RPMI7951 (cell line): ENCODE results near the gene ZIC2. TPM values are rescaled to one million over a fixed set of nuclear protein-coding genes. Genes with fewer than 3 reads are reported as not detected.

Experiments used
- DNase-seq: peaks from one replicate; pipeline ENCODE4 v3.0.0-alpha.2; 2012; ENCODE audit warnings: low read depth
- total RNA-seq: library from RNA; depleted of rRNA; stranded (reverse); fragments of >200 nt; shearing (Covaris generic); gene quantifications from 2 replicates; pipeline ENCODE4 v1.2.3, GENCODE V29; 2014

The ZIC2 gene
- total RNA-seq, 1 experiment from 2014 or later: 0.12 TPM

GRCh38 chr13:99985886-99986527 lies 4.4 kb downstream of the ZIC2 start:
- DNase-seq: no peak

GRCh38 chr13:99986741-99987140 lies 5.2 kb downstream of the ZIC2 start:
- DNase-seq: no peak

GRCh38 chr13:99987154-99988019 lies 5.8 kb downstream of the ZIC2 start:
- DNase-seq: no peak

GRCh38 chr13:99988529-99989275 lies 7.1 kb downstream of the ZIC2 start:
- DNase-seq: no peak

- no peak for DNase-seq
Measured at GRCh38 chr13:99989276-99990125, 7.9 kb downstream of the ZIC2 start.

- DNase-seq: no peak
Measured at GRCh38 chr13:99990126-99990977, 8.8 kb downstream of the ZIC2 start.

- DNase-seq: no peak
Measured at GRCh38 chr13:99991013-99991827, 9.6 kb downstream of the ZIC2 start.

GRCh38 chr13:99991828-99992775 lies 10.5 kb downstream of the ZIC2 start:
- no peak for DNase-seq

GRCh38 chr13:99992949-99993351 lies 11.4 kb downstream of the ZIC2 start:
- DNase-seq: no peak

- DNase-seq: no peak
Measured at GRCh38 chr13:99993660-99994637, 12.4 kb downstream of the ZIC2 start.

- DNase-seq: no peak
Measured at GRCh38 chr13:99994638-99995020, 13.0 kb downstream of the ZIC2 start.

GRCh38 chr13:99995104-99995588 lies 13.6 kb downstream of the ZIC2 start:
- DNase-seq: no peak

GRCh38 chr13:99995589-99996380 lies 14.2 kb downstream of the ZIC2 start:
- DNase-seq: no peak

- no peak for DNase-seq
Measured at GRCh38 chr13:99996381-99996973, 14.9 kb downstream of the ZIC2 start.

- no peak for DNase-seq
Measured at GRCh38 chr13:99997702-99998214, 16.2 kb downstream of the ZIC2 start.

- DNase-seq: no peak
Measured at GRCh38 chr13:99998261-99998660, 16.7 kb downstream of the ZIC2 start.
